IMR-90 (cell line): Measurements from ENCODE around the gene FBP1. TPM values are rescaled to one million over a fixed set of nuclear protein-coding genes. Genes with fewer than 3 reads are reported as not detected.
A peak's percentile ranks its signal among the peaks of the same experiment; 100 is the strongest.

Source experiments
- ATAC-seq: fragments of 200-7000 bp; cut with Tn5 transposase; 2 replicates; pipeline ENCODE4 v1.9.1; 2020; ENCODE audit warnings: low read depth, mild to moderate bottlenecking, moderate library complexity
- BruUV-seq: library from RNA; stranded (reverse); fragments of 400-500 nt; replicated peaks from 2 replicates; lab custom pipeline; 2021; lab: Mats Ljungman, UMichigan
- CTCF ChIA-PET: fragments of 300-600 bp; formaldehyde crosslinking; extraction: SDS; loops from one replicate; lab custom pipeline; 2021; ENCODE audit warnings: antibody characterized with exemption; lab: Yijun Ruan, JAX
- POLR2A ChIA-PET: fragments of 300-600 bp; sonication (Branson Sonifier 250); formaldehyde crosslinking; loops from one replicate; lab custom pipeline; 2022; ENCODE audit warnings: antibody characterized with exemption; ENCODE audit not compliant: unreplicated experiment; lab: Charles Lee
- DNase-seq: peaks from one replicate; pipeline ENCODE4 v3.0.0; 2013
- H2AFZ ChIP-seq: replicated peaks from 2 replicates; pipeline ENCODE3; 2013; ENCODE audit warnings: low read length, mild to moderate bottlenecking; ENCODE audit not compliant: poor library complexity
- H2AK5ac ChIP-seq: 2 replicates; pipeline ENCODE4 v1.6.1; 2013; ENCODE audit warnings: low read depth, low read length, inconsistent platforms
- H2AK9ac ChIP-seq: replicated peaks from 2 replicates; pipeline ENCODE3; 2013; ENCODE audit warnings: mild to moderate bottlenecking, low read depth, low read length, moderate library complexity; ENCODE audit not compliant: poor library complexity
- H2BK120ac ChIP-seq: 2 replicates; pipeline ENCODE4 v1.6.1; 2013; ENCODE audit warnings: low read depth, low read length, inconsistent platforms
- H2BK15ac ChIP-seq: 3 replicates; pipeline ENCODE4 v1.6.1; 2013; ENCODE audit warnings: low read depth, low read length, inconsistent platforms
- H2BK20ac ChIP-seq: 2 replicates; pipeline ENCODE4 v1.6.1; 2013; ENCODE audit warnings: low read depth, mild to moderate bottlenecking, inconsistent platforms, low read length, moderate library complexity
- H2BK5ac ChIP-seq: 2 replicates; pipeline ENCODE4 v1.6.1; 2013; ENCODE audit warnings: mild to moderate bottlenecking, low read depth, low read length, inconsistent platforms; ENCODE audit not compliant: poor library complexity, severe bottlenecking
- H3K14ac ChIP-seq: replicated peaks from 2 replicates; pipeline ENCODE4 v1.6.1; 2013; ENCODE audit warnings: low read depth, low read length, inconsistent platforms
- H3K18ac ChIP-seq: 2 replicates; pipeline ENCODE4 v1.6.1; 2013; ENCODE audit warnings: low read depth, low read length, control low read depth
- H3K23ac ChIP-seq: 2 replicates; pipeline ENCODE4 v1.6.1; 2013; ENCODE audit warnings: low read depth, low read length, inconsistent platforms
- H3K27ac ChIP-seq: 2 replicates; pipeline ENCODE4 v1.5.1; 2013; ENCODE audit warnings: mild to moderate bottlenecking, control low read depth, low read length; ENCODE audit not compliant: insufficient read depth
- H3K27me3 ChIP-seq: 2 replicates; pipeline ENCODE4 v1.6.1; 2013; ENCODE audit warnings: low read length; ENCODE audit not compliant: control insufficient read depth, insufficient read depth
- H3K36me3 ChIP-seq: 2 replicates; pipeline ENCODE4 v1.6.1; 2013; ENCODE audit warnings: low read length, mixed read lengths; ENCODE audit not compliant: control insufficient read depth, insufficient read depth
- H3K4ac ChIP-seq: 2 replicates; pipeline ENCODE4 v1.6.1; 2013; ENCODE audit warnings: low read depth, low read length, inconsistent platforms
- H3K4me1 ChIP-seq: 2 replicates; pipeline ENCODE4 v1.6.1; 2013; ENCODE audit warnings: low read length, mixed read lengths; ENCODE audit not compliant: control insufficient read depth, insufficient read depth
- H3K4me2 ChIP-seq: 2 replicates; pipeline ENCODE4 v1.6.1; 2013; ENCODE audit warnings: low read depth, mild to moderate bottlenecking, control low read depth, low read length, moderate library complexity
- H3K4me3 ChIP-seq: 2 replicates; pipeline ENCODE4 v1.5.1; 2013; ENCODE audit warnings: low read depth, mild to moderate bottlenecking, control low read depth, low read length, moderate library complexity; ENCODE audit not compliant: insufficient read depth
- H3K56ac ChIP-seq: 2 replicates; pipeline ENCODE4 v1.6.1; 2013; ENCODE audit warnings: low read length, inconsistent platforms; ENCODE audit not compliant: insufficient read depth; ENCODE audit errors: extremely low read depth
- H3K79me1 ChIP-seq, 2 experiments: 2 replicates each; pipeline ENCODE4 v1.6.1; 2013; ENCODE audit warnings: low read length in 2 of 2, inconsistent platforms in 1 of 2, low read depth in 1 of 2
- H3K9ac ChIP-seq: 2 replicates; pipeline ENCODE4 v1.6.1; 2013; ENCODE audit warnings: low read depth, low read length, control low read depth
- H3K9me1 ChIP-seq: 2 replicates; pipeline ENCODE4 v1.6.1; 2013; ENCODE audit warnings: low read length, inconsistent platforms; ENCODE audit not compliant: insufficient read depth
- H3K9me3 ChIP-seq: 2 replicates; pipeline ENCODE4 v1.6.1; 2013; ENCODE audit warnings: low read length; ENCODE audit not compliant: control insufficient read depth, insufficient read depth
- H4K20me1 ChIP-seq: 2 replicates; pipeline ENCODE4 v1.6.1; 2013; ENCODE audit warnings: low read length, inconsistent platforms; ENCODE audit not compliant: insufficient read depth
- H4K5ac ChIP-seq: 2 replicates; pipeline ENCODE4 v1.6.1; 2013; ENCODE audit warnings: mild to moderate bottlenecking, low read depth, low read length, control low read depth
- H4K8ac ChIP-seq, 2 experiments: 2 replicates each; pipeline ENCODE4 v1.6.1; 2013; ENCODE audit warnings: low read depth in 2 of 2, low read length in 2 of 2, control low read depth in 1 of 2, inconsistent platforms in 1 of 2
- H4K91ac ChIP-seq: 2 replicates; pipeline ENCODE4 v1.6.1; 2013; ENCODE audit warnings: low read depth, low read length, inconsistent platforms; ENCODE audit not compliant: insufficient read depth
- BHLHE40 ChIP-seq: fragments of 150-350 bp; IDR thresholded peaks from 2 replicates; pipeline ENCODE4 v1.6.1; 2016; ENCODE audit warnings: mild to moderate bottlenecking, low read depth, low read length
- CHD1 ChIP-seq: IDR thresholded peaks from 2 replicates; pipeline ENCODE4 v1.6.1; 2012; ENCODE audit warnings: low read depth, low read length, improper control_type of control experiment
- CTCF ChIP-seq: conservative IDR thresholded peaks from 2 replicates; pipeline ENCODE4 v1.5.1; 2012; ENCODE audit warnings: mild to moderate bottlenecking, low read depth, low read length, improper control_type of control experiment
- MXI1 ChIP-seq: IDR thresholded peaks from 2 replicates; pipeline ENCODE4 v1.6.1; 2012; ENCODE audit warnings: low read depth, mild to moderate bottlenecking, low read length, moderate library complexity, borderline replicate concordance
- POLR2A ChIP-seq: IDR thresholded peaks from 2 replicates; pipeline ENCODE4 v1.6.1; 2012; ENCODE audit warnings: mild to moderate bottlenecking, low read depth, low read length
- RAD21 ChIP-seq: IDR thresholded peaks from 2 replicates; pipeline ENCODE4 v1.6.1; 2012; ENCODE audit warnings: low read length, improper control_type of control experiment
- RCOR1 ChIP-seq: IDR thresholded peaks from 2 replicates; pipeline ENCODE4 v1.6.1; 2012; ENCODE audit warnings: mild to moderate bottlenecking, low read length, improper control_type of control experiment; ENCODE audit not compliant: insufficient replicate concordance
- WGBS, 2 experiments: methylation state at CpG; one replicate each; pipeline versions ENCODE4 v1.1.5 to v1.1.7; 2013; ENCODE audit warnings: missing lambda C conversion rate in 2 of 2; ENCODE audit not compliant: insufficient read length in 1 of 2; ENCODE audit errors: extremely low coverage in 2 of 2; 5-methylcytosine and 5-hydroxymethylcytosine counted together
- dilution Hi-C: fragments of 300-500 bp; cut with HindIII; formaldehyde crosslinking; loops from one replicate; pipeline ENCODE4 v1.14.3; 2018; ENCODE audit warnings: low sequenced_read_pairs; ENCODE audit not compliant: unreplicated experiment
- in situ Hi-C: fragments of 300-500 bp; cut with MboI; formaldehyde crosslinking; loops from 3 replicates; pipeline ENCODE4 v1.14.3; 2019; ENCODE audit warnings: low sequenced_read_pairs, inconsistent platforms, mixed read lengths
- intact Hi-C: fragments of 100-400 bp; cut with micrococcal nuclease; formaldehyde crosslinking; loops from 2 replicates; pipeline ENCODE4 v1.10.0; 2022
- polyA plus RNA-seq, 3 experiments: library from polyadenylated mRNA; depleted of rRNA; stranded (reverse); fragments of >200 nt; gene quantifications; 2 replicates each; pipeline ENCODE4 v1.2.3, GENCODE V29; 2012; ENCODE audit warnings: low replicate concordance in 1 of 3
- total RNA-seq: library from RNA; depleted of rRNA; stranded (reverse); fragments of >200 nt; gene quantifications from 2 replicates; pipeline ENCODE4 v1.2.3, GENCODE V29; 2012

Gene FBP1
- total and polyA plus RNA-seq, 2 of the 4 experiments (the other 2 are of a cell fraction): not detected

- ChIA-PET CTCF (no interaction called here), POLR2A (no interaction called here)
- intact Hi-C loops (no loop called here), in situ Hi-C loops (no loop called here), dilution Hi-C loops (no loop called here)
- Histone ChIP-seq H3K56ac (no peak within 1 kb of the TSS), H3K9me1 (no peaks in the 10 kb centered on the region), H3K18ac (no peak within 1 kb of the TSS), H2BK5ac (no peak within 1 kb of the TSS), H3K27me3 (no peaks in the 10 kb centered on the region), H3K4me3 (no peak within 1 kb of the TSS), H3K27ac (no peak within 1 kb of the TSS), H3K4ac (no peak within 1 kb of the TSS), H2BK20ac (no peak within 1 kb of the TSS), H4K5ac (no peak within 1 kb of the TSS), H4K91ac (no peak within 1 kb of the TSS), H3K9ac (no peak within 1 kb of the TSS), H3K36me3 (no peaks in the 10 kb centered on the region), H4K20me1 (no peaks in the 10 kb centered on the region), H3K4me2 (no peak within 1 kb of the TSS), H3K79me1 (no peaks in the 10 kb centered on the region), H2AFZ (no peak within 1 kb of the TSS), H2BK120ac (no peak within 1 kb of the TSS), H3K4me1 (no peaks in the 10 kb centered on the region), H3K9me3 (no peaks in the 10 kb centered on the region), H4K8ac (no peak within 1 kb of the TSS), H3K23ac (no peak within 1 kb of the TSS), H2AK5ac (no peak within 1 kb of the TSS), H2AK9ac (no peak within 1 kb of the TSS), H2BK15ac (no peak within 1 kb of the TSS), H3K14ac (no peak within 1 kb of the TSS)
- WGBS, 2 experiments: 90% methylated on average over 14 of the region's 40 CpGs; no CpG with 5 or more reads in 1 of the 2 experiments
- BruUV-seq: no TSS peak
- DNase-seq: no peak
- TF ChIP-seq CHD1 (no peak), RCOR1 (no peak), MXI1 (no peak), BHLHE40 (no peak), RAD21 (peak; percentile 22; the same call in 1 of the 2 replicates), CTCF (peak; percentile 19; the same call in 1 of the 2 replicates), POLR2A (no peak)
- no peak for ATAC-seq
Observed at GRCh38 chr9:94554439-94555331, 84.6 kb downstream of the FBP1 start, which contains the start of gene PCAT7. TSS of gene PCAT7 (plus strand) at chr9:94555083.
